HG03378 (cell line): Measurements from ENCODE around the gene ZNF277.
A peak's percentile ranks its signal among the peaks of the same experiment; 100 is the strongest.
"Not testable (repeated sequence)": the region's sequence is repeated elsewhere in the genome, so short reads cannot be mapped to it uniquely, and the experiment has no call there.

Source experiments
- ATAC-seq: cut with Tn5 transposase; IDR thresholded peaks from one replicate; pipeline ENCODE4 v1.9.1; 2021; ENCODE audit warnings: mild to moderate bottlenecking, moderate library complexity; ENCODE audit not compliant: unreplicated experiment

The ZNF277 gene

DNA sequence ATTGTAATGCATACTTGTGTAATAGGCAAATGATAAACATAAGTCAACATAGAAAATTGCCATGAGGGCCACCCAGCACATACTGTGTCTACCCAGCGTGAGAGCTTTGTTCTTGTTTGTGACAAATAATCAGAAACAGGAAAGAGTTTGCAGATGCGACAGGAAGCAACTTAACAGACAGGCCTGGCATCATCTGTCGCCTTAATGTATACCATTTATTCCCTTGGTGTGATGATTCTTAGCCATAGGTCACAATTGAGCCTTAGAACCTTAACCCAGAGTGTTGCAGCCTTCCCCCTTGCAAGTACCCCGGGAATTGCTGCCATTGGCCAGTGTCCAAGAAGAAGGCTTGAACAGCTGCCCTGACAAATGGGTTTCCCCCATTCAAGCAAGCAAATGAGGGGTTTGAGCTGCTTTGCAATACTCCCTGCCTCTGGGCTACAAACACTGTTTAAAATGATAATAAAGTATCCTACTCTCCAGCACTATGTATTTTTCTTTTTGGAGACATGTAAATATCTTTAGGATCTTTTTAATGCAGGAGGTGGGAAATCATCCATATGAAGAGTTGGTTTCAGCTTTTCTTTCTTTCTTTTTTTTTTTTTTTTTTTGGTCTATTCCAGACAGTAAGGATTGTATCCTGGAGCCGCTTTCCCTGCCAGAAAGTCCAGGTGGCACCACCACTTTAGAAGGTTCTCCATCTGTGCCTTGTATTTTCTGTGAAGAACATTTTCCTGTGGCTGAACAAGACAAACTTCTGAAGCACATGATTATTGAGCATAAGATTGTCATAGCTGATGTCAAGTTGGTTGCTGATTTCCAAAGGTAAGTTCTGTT, 80.0 kb downstream of the ZNF277 start:
- peak; percentile 36 for ATAC-seq

DNA sequence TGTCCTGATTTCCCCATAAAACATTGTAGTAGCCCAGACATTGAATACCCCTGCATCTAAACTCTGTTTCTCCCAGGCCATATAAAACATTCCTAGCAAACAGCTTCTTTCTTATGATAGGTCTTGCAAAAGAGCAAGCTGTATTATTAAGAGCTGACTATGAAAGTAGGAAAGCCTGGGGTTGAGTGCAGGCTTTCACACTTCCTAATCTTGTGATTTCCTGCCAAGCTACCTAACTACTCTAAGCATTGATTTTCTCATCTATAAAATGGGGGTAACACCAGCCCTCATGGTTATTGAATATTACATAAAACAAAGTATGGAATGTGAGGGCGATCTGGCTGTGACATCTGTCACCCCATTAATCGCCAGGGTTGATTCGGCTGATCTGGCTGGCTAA, 81.8 kb downstream of the ZNF277 start:
- ATAC-seq: no peak

DNA sequence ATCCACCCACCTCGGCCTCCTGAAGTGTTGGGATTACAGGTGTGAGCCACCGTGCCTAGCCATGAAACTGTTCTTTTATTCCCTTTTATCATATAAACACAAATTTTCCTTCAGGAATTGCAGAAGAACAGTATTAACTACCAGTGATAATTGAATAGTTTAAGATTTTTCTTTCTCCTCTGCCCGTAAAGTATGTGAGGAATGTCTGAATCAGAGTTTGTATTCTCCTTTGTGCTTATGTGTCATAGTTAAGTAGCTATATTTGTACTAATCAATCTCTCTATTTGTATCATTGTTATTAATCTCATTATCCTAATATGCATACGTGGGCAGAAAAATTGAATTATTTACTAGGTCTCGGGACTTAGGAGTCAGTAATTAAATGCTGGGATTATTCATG, 83.6 kb downstream of the ZNF277 start:
- no peak for ATAC-seq

DNA sequence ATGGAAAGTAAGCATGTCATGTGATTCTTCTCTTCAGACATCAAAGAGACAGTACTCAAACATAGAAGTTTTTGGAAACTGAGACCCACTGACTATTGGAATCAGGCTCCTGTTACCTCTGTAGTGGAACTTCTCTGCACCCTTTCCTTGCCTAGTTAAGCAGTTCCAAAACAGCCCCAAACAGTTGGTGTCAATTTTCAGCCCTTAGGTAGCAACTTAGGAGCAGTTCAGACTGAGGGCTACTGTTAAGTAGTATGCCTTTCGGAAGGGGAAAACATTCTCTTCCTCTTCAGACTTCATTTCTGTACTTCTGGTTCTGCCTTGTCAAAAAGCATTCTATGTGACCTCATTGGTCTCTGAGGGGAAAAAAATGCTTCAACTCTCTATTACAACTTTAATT, 85.7 kb downstream of the ZNF277 start:
- no peak for ATAC-seq

DNA sequence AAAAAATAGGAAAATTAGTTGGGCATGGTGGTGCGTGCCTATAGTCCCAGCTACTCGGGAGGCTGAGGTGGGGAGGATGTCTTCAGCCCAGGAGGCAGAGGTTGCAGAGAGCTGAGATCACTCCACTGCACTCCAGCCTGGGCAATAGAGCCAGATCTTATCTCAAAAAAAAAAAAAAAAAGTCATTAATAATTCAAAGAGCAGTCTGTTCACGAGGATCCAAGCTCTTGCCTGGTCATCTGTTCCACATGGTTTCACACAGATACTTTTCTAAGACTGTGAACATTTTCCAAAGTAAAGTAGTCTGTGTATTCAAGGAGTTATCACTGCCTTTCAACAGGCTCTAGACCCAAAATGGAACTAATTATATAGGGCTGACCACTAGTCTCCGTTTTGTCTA, 86.9 kb downstream of the ZNF277 start:
- ATAC-seq: no peak

DNA sequence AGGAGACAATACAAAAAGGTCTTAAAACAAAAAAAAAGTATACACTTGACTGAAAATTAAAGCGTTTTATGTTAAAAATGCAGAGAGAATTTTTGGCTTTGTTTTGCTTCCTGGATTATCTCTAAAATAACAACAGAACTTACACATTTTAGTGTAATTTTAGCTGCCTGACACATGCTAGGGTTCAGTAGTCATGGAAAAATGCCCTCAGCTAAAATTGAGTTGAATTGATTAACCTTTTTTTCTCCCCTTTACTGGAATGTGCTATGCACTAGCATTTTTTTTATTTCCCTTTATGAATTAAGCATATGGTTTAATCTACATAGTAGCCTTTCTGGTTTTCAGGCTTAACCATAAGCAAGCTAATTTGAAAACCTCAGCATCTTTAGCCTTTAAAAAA, 89.9 kb downstream of the ZNF277 start:
- no peak for ATAC-seq

DNA sequence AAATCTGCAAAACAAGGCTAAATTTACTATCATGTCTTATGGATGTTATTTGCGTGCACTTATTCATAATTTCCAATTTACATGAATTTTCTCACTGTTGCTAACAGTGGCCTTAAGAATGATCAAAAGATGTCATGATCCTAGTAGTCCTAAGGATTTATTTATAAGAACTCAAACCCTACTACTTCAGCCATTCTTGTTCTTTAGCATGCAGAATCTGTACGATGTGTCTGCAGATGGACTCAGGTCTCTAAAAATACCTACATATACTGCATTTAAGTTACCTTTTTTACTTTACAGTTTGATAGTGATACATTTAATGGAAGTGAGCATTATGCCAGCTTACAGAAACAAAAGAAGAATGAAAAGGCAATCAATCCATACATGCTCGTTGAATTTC, 91.2 kb downstream of the ZNF277 start:
- no peak for ATAC-seq

DNA sequence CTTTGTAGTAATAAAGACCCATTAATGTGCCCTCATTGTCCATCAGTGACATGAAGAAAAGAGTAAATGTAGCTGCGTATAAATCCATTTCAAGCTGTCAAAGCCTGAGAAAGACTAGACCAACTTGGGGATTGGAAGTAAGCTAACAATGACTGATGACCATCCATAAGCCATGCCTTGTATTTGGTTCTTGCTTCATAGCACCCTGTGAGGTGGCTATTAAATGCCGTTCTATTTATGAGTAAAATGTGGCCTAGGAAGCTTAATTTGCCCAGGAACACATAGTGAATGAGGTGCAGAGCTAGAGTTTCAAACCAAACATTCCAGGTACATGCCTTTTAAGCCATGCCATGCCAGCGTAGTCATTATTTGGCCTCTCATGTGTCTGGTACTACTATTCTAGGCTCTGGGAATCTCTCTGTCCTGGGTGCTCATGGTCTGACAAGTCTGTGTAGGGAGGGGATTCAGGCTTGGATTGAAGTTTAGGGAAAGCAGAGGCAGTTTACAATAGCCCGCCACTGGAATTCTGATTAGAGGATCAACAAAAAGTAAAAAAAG, 92.1 kb downstream of the ZNF277 start:
- no peak for ATAC-seq

DNA sequence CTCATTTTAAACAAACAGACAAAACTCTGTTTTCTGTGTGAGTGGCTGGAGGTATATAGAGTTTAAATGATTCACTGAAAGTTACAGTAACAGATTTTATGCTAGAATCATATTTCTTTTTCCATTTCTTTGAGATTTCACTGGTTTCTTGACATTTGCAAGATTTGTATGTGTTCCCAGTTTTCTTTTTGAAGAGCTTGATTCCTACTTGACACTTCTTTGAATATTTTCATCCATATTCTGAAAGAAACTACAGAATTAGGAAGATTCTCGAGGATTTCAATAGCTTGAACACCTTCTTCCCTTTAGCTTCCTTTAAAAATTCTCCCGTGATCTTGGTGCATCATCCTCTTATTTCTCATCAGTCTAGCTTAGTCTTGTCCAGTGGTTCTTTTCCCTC, 93.6 kb downstream of the ZNF277 start:
- ATAC-seq: no peak

DNA sequence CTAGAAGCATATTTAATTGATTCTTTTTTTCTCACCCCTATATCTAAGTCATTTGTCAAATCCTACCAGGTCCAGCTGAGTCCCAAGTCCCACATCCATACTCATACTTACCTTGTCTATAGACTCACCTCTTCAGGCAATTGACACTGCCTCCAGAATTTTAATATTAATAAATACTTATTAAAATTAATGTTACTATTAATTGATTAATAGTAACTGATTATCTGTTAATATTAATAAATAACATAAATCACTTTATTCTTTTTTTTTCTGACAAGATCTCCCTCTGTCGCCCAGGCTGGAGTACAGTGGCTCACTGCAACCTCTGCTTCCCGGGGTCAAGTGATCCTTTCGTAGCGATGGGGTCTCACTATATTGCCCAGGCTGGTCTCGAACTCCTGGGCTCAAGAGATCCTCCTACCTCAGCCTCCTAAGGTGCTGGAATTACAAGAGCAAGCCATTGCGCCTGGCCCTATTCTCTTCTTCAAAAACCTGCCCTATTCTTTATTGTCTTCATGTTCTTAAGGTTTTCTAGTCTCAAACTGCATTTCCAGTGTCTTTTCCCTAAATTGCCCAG, 94.4 kb downstream of the ZNF277 start:
- no peak for ATAC-seq

DNA sequence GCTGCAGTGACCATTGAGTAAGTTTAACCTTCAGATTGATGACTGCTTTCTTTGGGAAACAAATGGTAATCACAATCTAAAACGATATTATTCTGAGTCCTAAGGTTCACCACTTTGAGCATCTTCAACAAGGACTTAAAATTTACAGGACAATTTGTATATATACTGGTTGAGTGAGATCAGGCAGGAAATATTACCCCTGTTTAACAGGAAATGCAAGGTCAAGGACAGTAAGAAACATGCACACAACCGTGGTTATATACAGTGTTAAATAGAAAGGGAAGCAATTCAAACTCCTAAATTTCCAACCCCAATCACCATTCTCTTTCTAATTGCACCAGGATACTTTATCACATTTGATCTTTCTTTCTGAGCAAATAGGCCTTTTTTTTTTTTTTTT, 96.1 kb downstream of the ZNF277 start:
- ATAC-seq: no peak

DNA sequence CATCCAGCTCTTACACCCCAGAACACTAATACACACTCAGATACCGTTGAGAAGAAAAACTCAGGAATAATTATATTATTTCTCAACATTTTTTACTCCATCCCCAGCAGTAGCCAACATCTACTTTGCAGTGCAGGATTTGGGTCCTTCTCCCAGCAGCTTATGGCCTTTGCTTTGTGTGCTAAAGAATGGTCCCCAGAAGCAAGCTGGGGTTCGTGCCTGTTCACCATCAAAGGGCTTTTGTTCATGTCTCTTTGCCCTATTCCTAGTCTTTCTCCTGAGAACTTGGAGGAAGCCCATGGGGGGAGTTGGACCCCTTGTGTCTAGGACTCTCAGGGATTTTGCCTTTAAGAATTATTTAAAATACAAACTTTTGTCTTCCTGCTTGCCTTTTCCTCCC, 100.4 kb downstream of the ZNF277 start:
- no peak for ATAC-seq

DNA sequence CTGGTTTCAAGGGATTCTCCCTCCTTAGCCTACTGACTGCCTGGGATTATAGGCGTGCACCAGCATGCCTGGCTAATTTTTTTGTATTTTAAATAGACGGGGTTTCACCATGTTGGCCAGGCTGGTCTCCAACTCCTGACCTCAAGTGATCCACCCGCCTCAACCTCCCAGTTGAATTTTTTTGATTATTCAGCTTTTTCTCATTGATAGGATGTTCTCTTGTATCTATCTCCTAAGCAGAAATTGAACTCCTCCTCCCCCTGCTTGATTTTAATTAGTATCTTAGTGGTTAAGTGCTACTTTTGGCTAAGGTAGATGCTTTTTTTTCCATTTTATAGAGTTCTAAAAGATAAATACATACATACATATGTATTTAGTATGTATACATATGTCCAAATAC, 101.0 kb downstream of the ZNF277 start:
- no peak for ATAC-seq

DNA sequence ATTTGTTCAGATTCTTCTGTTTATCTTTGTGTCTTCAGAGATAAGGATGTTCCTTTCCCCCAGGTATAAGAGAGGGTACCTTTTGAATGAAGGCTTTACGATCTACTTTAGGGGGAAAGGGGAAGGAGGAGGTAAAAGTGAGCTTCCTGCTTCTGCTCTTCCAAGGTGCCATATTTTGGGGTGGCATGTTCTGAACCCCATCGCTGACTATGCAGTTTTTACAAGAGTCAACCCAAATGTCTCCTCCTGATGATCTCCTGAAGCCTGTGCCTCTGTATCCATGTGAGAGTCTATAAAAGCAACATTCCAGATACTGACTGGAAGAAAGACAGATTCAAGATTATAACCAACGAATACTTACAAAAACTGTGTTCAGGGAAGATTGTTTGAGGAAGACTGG, 102.5 kb downstream of the ZNF277 start:
- no peak for ATAC-seq

DNA sequence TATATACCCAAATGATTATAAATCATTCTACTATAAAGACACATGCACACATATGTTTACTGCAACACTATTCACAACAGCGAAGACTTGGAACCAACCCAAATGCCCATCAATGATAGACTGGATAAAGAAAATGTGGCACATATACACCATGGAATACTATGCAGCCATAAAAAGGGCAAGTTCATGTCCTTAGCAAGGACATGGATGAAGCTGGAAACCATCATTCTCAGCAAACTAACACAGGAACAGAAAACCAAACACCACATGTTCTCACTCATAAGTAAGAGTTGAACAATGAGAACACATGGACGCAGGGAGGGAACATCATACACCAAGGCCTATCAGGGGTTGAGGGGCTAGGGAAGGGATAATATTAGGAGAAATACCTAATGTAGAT, 110.3 kb downstream of the ZNF277 start:
- ATAC-seq: not testable (repeated sequence)

DNA sequence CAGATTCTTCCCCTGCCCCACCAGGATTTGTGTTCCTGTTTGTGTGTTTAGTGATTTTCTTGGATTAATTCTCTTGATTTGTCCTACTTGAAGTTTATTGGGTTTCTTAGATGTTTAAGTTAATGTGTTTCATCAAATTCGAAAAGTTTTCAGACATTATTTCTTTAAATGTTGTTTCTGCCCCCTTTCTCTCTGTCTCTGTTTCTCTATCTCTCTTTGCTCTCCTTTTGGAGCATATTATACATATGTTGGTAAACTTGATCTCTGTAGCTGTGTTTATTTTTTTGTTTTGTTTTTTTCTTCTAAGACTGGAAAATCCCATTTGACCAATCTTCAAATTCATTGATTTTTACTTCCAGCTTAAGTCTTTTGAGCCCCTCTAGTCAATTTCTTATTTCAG, 115.6 kb downstream of the ZNF277 start:
- no peak for ATAC-seq

DNA sequence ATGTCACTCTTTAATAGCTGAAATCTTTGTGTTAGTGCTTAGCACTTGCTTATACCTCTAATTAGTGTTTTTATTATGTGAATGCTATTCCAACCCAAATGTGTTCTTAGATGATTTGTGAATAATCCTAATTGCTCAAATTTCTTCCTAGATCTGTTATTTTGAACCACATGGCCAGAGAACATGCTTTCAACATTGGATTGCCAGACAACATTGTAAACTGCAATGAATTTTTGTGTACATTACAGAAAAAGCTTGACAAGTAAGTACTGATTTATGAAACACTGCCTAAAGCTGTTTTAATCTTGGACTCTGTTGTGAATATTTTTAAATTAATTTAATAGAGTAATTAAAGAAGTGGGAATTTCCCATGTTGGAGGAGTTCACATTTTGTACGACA, 121.1 kb downstream of the ZNF277 start:
- ATAC-seq: no peak

DNA sequence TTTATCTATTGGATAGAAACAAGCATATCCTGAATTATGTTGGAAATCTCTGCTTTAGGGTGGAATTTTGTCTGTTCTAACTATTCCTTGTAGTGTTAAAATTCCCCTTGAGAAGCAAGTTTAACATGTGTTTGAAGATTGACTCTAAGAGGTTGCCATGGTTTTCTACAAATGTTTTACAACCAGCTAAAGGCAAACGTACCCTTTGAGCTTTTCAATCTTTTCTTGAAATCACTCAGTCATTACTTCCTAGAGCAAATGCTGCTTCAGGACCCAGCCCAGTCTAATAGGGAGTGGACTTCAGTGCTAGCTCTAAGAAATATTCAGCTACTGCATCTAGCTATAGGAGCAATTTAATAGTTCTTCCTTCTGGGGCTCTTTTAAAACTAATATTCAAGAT, 125.0 kb downstream of the ZNF277 start:
- ATAC-seq: no peak

DNA sequence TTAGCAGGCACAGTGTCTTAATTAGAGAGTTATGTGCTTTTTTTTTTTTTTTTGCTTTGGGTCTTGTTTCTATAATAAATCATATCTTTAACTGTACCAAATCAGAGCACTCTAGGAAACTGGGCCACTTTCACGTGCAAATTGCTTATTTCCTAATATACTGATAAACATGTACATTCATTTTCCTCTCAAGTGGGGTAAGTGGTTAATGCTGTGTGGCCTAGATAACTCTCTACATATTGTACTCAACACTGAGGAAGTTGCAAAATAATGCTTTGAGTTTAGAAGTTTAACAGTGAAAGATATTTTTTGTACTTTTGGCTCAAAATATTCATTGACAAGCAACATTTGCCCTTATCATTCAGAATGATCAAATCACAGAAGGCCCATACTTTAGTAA, 127.9 kb downstream of the ZNF277 start:
- no peak for ATAC-seq

DNA sequence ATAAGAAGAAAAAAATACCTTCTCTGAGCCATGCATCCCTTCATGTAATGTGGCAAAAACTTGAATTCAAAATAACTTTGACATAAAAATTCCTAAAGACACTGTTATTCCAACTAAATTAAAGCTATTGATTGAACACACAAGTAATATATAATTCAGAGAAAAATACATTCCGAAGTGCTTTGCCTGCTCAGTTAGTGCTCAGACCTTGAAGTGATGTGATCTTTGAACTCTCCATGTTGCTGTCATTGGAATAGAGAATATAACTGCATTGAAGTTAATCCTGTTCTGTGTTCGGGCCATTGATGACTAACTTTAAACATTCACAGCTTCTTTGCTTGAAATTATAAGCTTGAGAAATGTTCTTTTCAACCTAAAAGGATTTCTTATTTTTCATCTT, 129.8 kb downstream of the ZNF277 start:
- ATAC-seq: no peak

DNA sequence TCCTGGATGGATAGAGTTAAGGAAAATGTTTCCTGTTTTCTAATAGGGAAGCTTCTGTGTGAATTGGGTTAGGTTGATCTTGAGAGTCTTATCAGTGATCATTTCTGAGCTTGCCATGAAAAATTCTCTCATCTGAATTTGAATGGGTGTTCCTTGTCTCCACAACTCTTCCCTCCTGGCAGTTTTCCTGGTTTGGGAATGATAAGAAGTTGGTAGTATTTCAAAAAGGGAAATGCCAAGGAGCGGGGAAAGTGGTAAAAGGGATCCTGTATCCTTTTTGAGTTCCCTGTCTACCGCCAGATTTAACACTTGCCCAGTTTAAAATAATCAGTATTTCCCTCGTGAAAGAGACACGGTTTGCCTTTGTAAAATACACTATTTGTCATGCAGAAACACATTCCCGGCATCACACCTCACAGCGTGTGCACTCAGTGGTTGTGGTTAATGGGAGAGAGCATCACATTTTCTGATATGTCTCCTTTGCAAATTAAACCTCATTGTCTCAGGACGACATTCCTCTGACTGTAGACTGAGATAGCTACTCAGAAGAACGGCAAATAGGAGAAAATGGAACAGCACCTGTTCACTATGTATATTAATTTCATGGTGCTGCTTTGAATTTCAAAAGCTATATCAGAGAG, 130.6 kb downstream of the ZNF277 start:
- no peak for ATAC-seq

DNA sequence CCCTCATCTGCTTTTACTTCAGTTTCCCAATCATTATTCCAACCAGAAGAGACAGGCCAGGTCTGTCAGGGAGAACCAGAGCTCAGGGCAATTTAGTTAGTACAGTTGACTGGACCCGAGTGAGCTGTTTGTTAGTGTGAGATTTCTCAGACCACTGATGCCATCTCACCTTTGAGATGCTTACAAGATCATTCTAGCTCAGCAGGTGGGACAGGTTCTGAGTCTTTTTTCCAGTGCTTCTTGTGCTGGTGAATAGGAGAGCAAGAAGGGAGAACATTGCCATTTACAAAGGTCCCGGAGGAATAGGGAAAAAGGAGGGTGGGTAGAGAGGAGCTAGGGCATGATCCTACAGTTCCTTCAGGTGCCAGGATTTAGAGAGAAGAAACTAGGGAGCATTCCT, 131.4 kb downstream of the ZNF277 start:
- no peak for ATAC-seq
